Measurements from ENCODE around the gene NR3C1.

Gene NR3C1

DNA sequence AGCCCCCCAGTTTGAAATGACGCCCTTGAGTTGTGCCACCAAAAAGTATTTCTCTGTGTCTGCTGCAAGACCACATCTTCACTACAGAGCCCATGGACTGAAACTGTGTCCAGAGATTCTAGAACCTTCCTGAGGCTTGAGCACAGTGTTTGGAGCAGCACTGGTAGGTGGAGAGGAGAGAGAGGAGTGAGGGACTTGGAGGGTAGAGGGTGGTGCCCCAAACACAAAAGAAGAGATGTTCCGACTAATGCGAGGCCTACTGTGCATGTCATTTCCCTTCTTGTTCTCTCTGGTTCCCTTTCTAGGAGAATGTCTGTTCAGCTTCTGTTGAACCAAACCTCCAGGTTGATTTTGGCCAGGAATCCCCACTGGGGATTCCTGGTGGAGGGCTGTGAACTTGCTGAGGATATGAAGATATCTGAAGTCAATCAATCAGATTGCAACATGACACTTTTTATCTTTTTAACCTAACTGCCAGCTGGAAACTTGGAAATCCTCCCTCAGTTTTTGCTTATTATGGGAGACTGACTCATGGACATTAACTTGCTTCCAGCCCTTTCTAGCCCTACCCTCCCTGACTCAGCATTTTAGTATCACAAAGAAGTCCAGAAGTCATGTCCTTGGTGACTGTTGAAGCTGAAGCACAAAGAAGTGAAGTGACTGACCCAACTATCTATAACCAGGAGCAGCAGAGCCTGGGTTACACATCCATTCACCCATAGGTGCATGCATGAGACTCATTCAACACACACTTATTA lies 154.5 kb downstream of the NR3C1 start:
- DNase-seq = no peak

DNA sequence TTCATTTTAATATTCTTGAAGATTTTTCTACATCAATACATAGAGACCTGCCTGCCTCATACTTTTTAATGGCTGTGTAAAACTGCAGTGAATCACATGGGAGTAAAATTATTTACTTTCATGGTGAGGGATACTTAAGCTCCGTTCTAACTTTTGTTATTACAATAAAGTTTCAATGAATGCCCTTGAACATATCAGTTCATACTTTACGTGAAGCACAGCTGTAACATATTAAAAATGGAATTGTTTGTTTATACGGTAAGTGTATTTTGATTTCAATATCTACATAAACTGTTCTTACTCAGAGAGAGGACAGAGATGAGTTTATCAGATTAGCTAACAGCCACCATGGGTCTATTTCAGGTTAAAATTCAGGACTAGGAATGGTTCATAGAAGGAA lies 155.1 kb downstream of the NR3C1 start:
- no peak for DNase-seq

DNA sequence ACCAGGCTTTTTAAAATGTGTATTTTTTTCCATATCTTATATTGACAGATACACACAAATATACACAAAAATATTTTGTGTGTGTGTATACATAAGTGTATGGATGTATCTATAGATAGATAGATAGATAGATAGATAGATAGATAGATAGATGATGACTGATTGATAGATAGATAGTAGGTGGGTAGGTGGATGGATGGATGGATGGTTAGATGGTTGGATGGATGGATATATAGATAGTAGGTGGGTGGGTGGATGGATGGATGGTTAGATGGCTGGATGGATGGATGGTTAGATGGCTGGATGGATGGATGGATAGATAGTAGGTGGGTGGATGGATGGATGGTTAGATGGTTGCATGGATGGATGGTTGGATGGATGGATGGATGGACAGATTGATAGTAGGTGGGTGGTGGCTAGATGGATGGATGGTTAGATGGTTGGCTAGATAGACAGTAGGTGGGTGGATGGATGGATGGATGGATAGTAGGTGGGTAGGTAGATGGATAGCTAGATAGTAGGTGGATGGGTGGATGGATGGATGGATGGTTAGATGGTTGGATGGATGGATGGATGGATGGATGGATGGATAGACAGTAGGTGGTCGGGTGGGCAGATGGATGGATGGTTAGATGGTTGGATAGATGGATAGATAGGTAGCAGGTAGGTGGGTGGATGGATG lies 156.2 kb downstream of the NR3C1 start:
- DNase-seq = no peak

DNA sequence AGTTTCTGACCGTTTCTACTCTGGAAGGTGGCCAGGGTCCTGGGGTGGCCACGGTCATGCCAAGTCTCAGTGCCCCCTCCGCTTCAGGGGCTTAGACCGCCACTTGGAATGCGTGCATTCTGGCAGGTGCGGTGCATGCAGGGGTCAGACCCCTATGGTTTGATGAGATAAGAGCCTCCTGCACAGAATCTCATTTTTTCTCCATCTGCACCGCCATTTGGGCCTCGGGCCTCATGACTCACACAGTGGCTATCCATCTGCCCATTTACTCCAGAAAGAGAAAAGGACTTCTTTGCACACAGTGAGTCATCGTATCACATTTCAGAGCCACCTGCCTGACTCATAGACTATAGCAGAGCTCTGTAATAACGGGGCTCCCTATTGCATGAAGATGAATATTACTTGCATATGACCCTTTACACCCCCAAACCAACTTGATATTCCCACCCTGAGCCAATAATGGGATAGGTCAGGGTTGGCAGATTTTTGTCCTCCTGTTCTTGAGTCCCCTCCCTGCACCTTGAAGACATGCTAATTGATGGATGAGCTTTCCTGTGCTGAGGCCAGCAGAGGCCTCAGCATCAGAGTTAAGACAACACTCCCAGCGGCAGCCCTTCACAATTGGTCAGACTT lies 157.4 kb downstream of the NR3C1 start:
- DNase-seq = no peak

DNA sequence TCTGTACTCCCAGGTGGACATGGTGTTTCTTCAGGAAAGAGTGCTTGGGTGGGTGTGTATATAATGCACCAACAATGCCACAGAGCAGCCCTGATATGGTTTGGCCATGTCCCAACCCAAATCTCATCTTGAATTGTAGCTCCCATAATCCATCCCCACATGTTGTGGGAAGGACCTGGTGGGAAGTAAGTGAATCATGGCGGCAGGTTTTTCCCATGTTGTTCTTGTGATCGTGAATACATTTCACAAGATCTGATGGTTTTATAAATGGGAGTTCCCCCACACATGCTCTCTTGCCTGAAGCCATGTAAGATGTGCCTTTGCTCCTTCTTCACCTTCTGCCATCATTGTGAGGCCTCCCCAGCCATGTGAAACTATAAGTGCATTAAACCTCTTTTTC lies 158.5 kb downstream of the NR3C1 start:
- no peak for DNase-seq

DNA sequence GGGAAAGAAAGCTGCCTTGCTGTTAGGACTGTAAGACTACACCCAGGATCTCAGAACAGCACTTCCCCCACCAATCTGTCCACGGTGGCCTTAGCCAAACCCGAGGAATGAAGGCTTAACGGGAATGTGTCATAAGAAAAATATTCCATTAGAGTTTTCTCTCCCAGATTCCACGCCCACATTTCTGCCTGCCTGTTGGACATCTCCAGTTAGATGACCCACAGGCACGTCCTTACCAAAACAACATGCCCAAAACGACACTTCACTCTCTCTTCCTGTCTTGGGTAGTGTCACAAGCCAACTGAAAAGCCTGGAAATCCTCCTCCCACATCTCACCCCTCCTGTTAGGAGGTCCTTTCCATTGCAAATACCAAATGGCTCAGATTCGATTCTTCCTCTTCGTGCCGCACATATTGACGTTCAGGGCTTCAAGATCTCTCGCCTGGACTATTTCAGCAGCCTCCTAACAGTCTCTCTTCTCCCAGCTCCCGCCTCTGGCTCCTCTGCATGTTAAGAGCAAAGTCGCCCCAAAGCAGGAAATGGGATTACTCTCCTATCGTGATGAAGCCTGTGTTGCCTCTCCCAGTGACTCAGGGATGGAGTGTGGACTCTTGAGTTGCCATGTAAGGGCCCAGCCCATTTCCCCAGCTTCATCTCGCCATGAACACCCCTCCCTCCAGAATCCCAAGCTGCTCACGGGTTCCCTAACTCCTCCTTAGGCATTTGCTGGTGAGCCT lies 159.3 kb downstream of the NR3C1 start:
- DNase-seq = no peak

DNA sequence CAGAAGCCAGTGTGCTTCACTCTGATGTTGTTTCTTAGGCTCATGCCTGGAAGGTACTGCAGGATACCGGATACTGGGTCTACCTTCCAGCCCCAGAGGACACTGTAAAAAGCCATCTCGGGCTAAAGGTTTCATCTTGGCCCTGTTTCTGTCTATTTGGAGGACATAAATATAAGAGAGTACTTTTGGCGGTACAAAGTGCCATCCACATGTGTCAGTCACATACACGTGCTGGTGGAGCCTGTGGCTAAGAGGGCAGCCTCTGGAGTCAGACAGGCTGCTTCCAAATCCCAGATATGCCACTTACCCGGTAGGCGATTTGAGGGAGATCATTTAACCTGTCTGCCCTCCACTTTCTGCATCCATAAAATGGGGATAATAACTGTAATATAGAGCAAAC lies 160.4 kb downstream of the NR3C1 start:
- no peak for DNase-seq

DNA sequence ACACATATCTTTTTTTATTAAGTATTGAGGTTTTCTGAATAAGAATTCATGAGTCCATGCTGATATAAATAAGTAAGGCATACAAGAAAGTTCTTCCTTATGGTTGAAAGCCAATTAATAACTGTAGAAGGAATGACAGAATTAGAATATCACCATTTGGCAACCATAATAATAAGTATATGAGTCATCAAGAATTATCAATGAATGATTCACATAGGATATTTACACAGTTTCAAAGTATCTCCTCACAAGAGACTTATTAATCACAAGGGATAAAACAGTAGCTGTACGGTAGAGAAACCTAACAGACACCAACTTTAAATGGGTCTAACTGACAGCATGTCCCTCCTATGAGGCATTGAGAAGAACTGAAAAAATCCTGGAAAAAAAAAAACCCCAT lies 161.6 kb downstream of the NR3C1 start:
- DNase-seq = no peak

DNA sequence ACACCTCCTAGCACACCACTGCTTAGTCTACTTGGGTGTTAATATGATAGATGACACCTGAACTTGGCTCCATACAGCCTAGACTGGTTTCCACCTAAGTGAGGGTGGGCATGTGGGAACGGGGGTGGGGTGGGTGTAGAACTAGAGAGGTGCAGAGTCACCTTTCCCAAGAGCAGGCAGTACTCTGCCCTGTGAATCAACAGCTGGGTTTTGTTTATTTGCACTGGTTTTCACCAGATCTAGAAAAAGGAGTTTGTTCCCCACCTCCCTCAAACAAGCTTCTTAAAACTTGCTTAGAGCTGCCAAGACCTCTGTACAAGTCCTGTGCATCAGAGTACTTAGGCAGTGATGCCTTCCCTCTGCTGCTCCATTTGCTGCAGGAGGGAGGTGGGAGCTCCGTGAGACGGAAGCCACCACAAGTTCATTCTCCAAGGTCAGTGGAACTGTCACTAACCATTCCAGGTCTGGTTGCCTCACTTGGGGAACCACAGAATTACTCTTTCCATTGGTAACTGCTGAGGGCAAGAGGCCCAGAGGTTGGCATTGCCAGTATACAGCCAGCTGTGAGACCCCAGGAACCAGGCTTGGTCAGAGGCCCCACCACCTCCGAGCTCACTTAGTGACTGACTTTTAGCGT lies 163.5 kb downstream of the NR3C1 start:
- DNase-seq = no peak

DNA sequence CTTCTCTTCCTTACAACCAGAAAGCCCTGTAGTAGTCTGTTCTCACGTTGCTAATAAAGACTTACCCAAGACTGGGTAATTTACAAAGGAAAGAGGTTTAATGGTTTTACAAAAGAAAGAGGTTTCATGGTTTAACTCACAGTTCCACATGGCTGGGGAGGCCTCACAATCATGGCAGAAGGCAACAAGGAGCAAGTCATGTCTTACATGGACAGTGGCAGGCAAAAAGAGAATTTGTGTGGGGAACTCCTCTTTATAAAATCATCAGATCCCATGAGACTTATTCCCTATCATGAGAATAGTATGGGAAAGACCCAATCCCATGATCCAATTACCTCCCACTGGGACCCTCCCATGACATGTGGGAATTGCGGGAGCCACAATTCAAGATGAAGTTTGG lies 164.9 kb downstream of the NR3C1 start:
- no peak for DNase-seq

DNA sequence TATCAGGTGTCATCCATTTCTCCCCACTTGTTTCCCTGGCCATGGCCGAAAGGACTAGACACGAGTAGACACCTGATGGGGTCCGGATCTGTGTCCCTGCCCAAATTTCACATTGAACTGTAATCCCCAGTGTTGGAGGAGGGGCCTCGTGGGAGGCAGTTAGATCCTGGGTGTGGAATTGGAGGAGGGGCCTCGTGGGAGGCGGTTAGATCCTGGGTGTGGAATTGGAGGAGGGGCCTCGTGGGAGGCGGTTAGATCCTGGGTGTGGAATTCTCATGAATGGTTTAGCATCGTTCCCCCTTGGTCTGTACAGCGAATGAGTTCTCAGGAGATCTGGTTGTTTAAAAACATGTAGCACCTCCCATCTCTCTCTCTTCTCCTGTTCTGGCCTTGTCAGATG lies 165.8 kb downstream of the NR3C1 start:
- no peak for DNase-seq

DNA sequence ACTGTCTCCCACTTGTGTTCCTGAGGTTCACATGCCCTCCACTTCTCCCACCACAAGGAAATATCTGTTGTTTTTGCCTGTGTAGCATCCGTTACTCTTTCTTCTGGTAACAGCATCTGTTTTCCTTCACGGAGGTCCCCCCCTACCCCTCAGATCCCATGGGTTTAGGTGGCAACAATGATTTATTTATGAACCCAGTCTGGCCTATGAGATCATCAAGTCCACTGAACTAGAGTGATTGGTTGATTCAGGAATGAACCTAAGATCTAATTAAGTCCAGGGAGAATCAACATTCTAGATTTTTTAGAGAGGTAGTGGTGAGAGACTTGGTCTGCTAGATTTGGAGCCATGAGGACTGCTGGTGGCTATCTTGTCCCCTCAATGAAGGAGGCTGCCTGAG lies 166.8 kb downstream of the NR3C1 start:
- DNase-seq = no peak

DNA sequence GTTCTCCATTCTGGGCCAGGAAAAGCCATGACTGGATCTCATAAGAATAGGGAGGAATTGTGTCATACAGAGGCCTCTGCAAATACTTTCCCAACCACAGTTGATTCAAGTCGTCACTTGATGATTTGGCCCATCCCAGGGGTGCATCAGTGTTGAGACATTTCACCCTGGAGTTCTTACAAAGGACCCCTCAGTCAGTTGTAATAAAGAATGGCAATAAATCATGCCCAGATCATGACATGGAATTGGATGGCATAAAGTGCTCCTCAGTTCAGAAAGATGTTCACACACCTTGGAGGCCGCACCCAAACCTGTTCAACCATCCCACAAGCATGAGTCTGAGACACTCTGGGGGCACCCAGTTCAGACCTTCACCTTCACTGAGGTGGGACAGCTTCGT lies 168.1 kb downstream of the NR3C1 start:
- DNase-seq = no peak

DNA sequence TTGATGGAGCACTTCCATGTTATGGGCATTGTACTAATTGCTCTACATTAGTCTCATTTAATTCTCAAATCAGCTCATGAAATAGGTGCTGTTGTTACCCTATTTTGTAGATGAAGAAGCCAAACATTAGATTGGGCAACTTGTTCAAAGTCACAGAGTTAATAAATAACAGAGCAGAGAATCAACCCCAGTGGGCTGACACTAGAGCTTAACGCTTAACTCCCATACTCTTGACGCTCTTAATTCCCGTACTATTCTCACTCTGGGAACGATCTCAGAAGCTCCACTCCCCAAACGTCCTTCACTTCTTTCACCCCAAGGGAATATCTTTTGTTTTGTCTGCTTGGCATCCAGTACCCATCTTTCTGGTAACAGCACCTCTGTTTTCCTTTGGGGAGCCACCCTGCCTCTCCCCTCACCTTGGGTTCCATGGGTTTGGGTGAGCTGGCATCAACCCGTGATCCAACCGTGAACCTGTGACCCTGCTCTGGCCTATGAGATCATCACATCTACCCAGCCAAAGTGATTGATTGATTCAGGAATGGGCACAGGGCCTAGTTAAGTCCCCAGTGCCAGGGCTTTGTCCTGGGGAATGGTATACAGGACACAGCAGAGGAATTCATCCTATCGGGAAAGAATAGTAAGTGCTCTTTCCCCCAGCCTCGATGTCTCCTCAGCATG lies 169.2 kb downstream of the NR3C1 start:
- DNase-seq = no peak

DNA sequence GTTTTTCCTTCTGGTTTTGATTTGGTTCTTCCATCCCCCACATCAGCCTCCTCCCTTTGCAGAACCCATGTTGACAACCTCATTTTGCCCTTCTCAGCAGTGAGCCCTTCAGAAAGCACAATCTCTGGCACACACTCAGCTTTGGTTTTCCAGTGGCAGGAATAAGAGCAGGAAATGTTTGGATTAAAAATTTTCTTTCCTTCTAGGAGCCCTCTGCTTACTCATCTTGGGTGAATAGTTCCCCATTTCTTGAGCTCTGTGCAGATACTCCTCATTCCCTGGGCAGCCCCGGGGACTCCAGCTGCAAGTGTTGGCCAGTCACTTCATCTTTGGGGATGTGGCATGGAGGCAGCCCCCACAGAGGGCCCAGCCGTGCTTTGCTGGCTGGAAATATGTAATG lies 170.5 kb downstream of the NR3C1 start:
- no peak for DNase-seq

DNA sequence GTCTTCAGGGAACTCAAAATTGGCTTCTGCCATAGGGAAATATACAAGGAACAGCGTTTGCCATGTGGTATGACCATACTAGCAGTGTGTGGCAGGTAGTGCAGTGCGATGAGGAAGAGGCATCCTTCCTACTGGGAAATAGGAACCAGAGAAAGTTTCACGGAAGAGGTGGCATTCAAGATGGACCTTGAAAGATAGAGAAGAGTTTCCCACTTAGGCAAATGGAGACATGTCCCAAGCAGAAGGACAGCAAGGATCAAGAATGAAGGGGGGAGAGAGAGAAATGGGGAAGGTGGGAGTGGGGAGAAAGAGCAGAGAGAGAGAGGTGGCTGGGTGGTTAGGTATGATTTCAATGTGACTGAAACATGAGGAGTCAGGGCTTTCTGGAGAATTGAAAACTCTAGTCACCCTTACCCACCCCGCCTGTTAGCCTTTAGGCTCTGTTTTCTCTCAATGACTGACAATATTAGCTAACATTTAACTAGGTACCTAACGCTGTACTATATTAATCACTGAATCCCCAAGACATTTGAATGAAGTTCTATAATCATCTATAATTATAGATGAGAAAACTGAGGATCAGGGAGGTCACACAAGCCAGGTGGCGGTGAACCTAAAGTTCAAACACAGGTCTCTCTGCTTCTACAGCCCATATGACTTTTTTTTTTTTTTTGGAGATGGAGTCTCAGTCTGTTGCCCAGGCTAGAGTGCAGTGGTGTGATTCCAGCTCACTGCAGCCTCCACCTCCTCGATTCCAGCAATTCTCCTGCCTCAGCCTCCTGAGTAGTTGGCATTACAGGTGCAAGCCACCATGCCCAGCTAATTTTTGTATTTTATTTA lies 171.3 kb downstream of the NR3C1 start:
- no peak for DNase-seq

DNA sequence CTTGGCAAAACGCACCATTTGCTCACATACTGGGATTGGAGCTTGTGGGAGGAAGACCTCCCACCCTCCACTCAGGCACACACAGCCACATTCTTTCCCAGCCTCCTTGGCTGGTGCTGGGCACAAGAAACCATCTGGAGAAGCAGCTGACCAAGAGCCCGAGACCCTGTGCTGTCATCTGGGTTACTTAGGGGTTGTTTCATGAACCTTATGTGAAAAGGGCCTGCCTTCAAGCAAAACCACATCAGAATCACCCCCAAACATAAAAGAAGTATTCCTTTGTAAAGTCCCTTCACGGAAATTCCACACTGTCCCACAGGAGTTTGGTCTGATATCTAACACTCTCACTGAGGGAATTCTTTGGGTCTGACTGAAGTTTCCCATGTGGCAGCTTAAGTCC lies 172.1 kb downstream of the NR3C1 start:
- DNase-seq = no peak

DNA sequence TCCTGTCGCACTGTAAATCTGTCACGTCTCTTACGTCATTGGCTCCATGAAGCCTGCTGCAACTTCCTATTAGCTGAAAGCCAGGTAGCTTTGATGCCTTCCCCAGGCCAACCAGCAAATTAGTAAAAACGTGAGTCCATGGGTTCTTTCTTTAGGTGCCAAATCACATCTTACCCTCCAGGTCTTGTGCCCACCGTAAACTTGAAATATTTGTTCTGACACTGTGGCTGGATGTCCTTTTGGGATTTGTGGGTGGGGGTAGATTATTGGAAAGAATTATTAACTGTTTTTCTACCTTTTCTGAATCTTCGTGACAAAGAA lies 172.8 kb downstream of the NR3C1 start:
- DNase-seq = no peak

DNA sequence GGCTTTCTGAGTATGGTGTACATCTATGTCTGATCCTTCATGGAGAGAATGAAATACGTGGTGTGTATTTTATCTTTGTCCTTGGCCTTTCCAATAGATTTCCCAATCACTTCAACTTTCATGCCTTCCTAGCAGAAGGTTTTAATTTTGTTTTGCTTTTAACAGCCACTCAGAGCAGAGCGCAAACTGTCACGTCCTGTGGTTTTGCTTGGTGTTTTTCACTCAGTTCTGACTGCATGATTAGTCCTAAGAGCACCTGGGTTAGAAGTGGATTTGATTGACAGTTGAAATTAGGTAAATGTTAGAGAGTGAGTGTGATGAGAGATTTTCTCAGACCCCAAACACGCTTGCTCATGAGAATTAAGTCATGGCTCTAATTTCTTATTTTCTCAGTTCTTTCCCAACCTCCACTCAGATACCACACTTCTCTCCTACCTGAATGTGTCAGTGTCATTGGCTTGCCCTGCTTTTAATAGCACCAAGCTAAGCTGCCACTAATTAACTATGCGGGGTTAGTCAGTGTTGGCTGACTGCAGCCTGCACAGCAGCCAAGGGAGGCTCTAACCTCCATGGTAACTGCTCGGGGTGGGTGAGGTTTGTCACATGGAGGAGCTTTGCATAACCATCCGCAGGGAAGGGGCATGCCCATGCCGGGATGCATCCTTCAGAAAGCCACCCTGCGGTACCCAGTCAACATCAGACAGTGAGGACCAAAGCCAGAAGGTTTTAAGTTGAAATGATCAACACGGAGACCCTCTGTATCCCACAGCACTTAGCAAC lies 173.4 kb downstream of the NR3C1 start:
- no peak for DNase-seq

DNA sequence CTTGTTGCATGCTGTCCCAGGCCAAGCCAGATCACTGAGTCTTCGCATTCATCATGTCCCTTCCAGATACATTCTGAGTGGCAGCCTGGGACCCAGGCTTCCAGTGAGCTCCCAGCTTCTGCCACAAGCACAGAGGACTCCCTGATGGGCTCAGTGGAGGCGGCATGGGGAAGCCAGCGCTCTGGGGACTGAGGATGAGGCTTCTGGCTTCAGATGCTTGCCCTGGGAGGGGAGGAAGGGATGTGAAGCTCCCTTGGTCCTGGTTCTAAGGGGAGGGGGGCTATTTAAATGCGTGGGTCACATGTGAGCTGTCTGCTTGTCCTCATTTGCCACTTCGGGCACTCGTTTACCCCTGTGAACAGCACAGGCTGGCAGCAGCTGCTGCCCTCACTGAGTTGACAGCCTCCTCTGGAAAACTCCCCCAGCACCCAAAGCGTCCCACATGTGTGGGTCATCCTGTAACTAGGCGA lies 174.0 kb downstream of the NR3C1 start:
- no peak for DNase-seq
